GM19463 (cell line): Measurements from ENCODE around the gene TBL3.
A peak's percentile ranks its signal among the peaks of the same experiment; 100 is the strongest.

Experiments used
- ATAC-seq: cut with Tn5 transposase; IDR thresholded peaks from one replicate; pipeline ENCODE4 v1.9.1; 2021; ENCODE audit warnings: mild to moderate bottlenecking, moderate library complexity; ENCODE audit not compliant: unreplicated experiment

The TBL3 gene

GRCh38 chr16:2013527-2013926, 41.7 kb downstream of the TBL3 start:
- no peak for ATAC-seq

- no peak for ATAC-seq
Observed at GRCh38 chr16:2015117-2015946, 43.5 kb downstream of the TBL3 start.

DNA sequence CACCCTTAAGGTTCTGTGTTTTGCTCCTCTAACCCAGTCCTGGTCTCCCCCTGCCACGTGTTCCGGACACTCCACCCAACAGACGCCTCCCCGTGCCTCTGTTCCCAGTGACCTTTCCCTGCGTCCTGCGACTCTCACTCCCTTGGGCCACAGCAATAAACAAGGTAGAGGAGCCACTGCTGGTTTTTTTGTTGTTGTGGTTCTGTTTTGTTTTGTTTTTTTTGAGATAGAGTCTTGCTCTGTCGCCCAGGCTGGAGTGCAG, 44.0 kb downstream of the TBL3 start:
- ATAC-seq = no peak

DNA sequence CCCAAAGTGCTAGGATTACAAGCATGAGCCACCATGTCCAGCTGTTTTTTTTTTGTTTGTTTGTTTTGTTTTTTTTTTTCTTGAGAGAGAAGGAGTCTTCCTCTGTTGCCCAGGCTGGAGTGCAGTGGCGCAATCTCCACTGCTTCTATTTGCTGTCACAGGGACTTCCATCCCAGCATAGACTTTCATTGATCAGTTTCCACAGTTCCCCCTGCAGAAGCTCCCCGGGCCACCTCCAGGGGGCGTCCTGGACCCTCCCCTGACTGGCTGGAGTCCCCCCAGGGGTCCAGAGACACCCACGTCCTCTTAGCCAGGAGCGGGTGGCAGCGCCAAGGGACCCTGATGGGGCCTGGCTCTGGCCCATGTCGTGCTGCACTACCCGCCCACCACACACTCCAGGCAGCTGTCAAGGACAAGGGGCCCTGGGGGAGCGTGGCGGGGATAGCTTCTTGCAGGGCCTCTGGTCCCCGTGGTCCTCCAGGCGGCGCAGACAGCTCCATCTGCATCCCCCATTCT, 44.6 kb downstream of the TBL3 start:
- no peak for ATAC-seq

DNA sequence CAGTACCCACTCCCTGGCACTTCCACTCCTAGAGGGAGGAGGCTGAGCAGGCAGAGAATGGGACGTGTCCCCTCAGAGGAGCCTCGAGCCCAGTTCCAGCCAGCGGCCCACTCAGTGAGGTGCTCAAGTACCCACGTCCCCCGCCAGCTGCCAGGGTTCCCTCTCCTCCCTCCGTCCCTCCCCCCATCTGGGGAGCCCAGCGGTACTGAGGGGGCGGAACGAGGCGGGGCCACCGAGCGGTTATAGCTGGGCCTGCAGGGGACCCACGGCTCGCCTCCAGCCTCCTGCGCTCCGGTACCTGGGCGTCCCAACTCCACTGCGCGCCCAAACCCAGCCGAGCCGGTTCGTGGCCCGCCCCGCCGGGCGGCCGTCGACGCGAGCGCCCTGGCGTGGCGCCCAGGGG, 47.7 kb downstream of the TBL3 start, which contains the start of gene NPW:
Gene NPW, plus strand, starts transcription at position 268 of the 403 bp plus-strand sequence.
- no peak for ATAC-seq

GRCh38 chr16:2019921-2020831, 48.3 kb downstream of the TBL3 start:
- ATAC-seq = no peak

DNA sequence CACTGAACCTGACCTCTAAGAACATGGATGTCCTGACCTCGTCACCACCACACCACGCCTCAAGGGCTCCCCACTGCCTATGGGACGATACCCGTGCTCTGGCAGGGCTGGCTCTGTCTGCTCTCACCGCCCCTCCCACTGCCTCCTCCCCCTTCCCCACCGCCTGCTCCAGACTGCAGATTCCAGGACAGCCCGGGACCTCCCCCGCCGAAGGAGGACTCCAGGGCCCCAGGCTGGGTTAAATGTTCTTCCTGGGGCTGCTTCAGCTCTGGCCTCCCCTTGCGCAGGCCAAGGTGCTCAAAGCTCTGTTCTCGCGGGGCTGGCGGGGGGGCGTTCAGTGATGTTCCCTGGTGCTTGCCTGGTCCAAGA, 50.9 kb downstream of the TBL3 start:
- ATAC-seq = no peak

DNA sequence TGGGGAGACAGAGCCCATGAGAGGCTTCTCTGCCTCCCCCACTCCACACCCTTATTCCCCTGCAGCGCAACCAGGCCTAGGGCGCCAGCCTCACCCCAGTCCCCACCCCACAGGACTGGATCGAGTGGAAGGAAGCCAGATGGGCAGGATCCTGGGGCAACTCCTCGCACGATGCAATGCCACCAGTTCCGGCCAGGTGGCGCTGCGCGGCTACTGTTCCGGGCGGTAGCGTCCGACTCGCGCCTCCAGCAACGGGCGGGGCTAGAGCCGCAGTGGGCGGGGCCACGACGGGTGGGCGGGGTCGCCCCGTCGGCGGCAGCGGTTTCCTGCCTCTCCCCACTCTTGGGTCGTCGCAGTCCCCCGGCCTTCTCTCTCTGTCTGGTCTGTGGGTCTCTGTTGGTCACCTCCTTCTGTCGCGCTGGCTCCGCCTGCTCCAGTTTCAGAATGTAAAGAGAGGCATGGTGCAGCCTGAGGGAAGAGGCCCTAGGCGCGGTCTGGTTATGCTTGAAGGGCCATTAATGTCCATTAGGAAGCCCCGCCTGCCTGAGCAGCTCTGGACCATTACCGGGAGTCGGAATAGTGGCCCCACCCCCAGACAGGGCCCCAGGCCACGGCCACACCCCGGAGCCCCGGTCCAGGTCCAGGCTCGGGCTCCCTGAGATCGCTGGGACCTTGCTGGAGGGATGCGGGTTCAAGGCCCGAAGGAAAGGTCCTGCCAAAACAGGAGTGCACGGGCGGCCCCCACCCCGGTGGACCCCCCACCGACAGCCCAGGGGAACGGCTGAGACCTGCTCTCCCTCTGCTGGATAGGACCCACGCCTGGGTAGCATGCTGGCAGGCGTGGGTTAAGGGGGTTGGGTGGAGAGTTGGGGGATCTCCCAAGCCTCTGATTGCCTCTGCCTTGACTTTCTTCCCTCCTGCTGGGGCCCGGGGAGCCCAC, 51.5 kb downstream of the TBL3 start:
- peak; percentile 65 for ATAC-seq

- no peak for ATAC-seq
Observed at GRCh38 chr16:2024032-2024420, 52.2 kb downstream of the TBL3 start.

DNA sequence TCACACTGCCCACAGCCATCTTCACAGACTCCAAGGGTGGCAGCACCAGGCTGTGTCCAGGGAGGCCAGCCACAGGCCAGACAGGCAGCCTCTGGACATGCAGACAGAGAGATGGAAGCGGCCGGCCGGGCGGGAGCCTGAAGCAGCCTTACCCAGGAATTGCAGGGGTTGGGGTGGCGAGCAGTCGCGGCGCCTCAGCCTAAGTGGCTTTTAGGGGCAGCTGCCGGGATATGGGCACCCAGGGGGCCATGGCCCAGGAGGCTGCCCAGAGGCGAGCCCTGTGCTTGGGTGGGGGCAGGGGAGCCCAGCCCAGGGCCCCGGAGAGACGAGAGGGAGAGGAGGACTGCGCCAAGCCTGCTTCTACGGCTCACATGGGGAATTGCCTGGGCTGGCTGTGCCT, 53.4 kb downstream of the TBL3 start:
- no peak for ATAC-seq

- no peak for ATAC-seq
Observed at GRCh38 chr16:2025878-2026460, 54.1 kb downstream of the TBL3 start.

DNA sequence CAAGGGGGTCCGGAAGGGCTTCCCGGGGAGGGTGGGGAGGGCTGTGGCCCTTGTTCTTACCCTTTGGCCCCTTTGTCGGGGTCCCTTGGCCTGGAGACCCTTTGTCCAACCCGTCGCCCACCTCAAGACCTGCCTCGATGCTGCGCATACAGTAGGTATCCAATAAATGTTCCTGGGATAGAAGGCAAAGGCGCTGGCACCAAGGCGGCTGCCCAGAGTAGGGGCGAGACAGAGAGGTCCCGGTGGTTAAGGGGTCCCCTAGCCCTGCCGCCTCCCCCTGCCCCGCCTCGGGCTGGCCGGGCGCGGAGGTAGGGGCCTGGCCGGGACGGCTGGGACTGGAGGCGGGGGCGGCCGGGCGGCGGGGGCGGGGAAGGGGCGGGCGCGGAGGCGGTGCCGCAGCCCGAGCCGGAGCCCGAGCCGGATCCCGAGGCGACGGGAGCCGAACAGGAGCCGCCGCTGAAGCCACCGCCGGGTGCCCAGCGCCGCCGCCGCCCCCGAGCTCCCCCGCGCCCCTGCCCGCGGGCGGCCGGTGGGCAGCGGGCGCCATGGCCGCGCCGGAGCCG, 54.7 kb downstream of the TBL3 start, which contains the start of gene NHERF2:
Gene NHERF2, plus strand, starts transcription at position 442 of the 563 bp plus-strand sequence. Its CDS starts 104 bp downstream, at position 546.
- no peak for ATAC-seq

DNA sequence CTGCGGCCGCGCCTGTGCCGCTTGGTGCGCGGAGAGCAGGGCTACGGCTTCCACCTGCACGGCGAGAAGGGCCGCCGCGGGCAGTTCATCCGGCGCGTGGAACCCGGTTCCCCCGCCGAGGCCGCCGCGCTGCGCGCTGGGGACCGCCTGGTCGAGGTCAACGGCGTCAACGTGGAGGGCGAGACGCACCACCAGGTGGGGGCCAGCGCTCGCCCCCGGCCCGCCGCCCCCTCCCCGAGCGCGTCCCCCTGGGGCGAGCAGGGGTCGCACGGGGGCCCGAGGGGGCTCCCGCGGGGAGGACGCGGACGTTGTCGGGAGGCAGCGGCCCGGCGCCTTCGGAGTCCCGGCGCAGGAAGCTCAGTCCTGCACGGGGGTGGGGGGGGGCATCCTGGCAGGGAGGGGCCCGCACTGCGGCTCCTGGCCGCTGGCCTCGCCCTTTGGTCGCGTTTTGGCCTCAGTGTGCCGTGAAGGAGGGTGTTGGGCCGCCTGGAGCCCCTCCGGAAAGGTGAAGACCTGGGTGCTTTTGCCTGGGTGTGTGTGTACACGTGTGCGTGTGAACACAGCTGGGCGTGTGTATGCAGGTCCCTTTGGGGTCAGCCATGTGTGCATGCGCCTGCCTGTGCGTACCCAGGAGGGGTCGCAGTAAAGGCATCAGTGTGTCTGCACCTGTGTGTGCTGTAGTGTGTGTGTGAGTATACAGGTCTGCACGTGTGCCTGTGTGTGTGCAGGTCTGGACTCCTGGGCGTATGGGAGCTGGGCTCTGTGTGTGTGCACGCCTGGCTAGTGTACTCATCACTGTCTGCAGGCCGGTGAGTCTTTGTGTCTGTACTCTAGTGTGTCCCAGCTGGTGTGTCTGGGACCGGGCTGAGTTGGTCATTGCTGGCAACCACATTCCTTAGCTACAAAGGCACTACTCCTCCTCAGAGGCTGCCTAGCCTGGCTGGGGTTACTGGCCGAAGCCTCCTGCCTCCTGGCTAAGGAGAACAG, 55.5 kb downstream of the TBL3 start:
- ATAC-seq = no peak

- no peak for ATAC-seq
Observed at GRCh38 chr16:2028146-2028545, 56.3 kb downstream of the TBL3 start.

DNA sequence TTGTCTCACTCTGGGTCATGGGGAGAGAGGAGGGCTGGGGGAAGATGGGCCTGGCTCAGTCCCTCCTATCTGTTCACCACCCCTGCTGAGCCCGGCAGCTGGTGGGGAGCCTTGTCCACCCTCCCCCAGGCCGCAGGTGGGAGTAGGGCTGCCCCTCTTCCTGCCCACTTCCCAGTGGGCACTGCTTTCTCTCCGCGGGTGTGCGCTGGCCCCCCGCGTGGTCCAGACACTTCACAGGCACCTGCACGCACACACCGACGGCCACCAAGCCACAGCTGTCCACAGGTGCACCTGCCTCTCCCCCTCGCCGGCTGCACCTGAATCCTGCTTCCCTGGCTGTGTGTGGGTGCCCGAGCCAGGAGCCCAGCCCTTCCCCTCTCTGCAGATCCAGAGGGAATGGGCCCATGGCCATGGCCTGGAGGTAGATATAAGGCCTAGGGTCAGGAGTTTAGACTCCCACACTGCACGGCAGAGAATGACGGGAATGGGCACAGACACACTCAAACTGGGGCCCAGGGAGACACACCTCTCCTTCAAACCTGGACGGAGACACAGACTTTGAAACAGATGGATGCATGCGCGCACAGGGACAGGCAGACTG, 56.9 kb downstream of the TBL3 start:
- no peak for ATAC-seq

- ATAC-seq = no peak
Observed at GRCh38 chr16:2029350-2029749, 57.5 kb downstream of the TBL3 start.

DNA sequence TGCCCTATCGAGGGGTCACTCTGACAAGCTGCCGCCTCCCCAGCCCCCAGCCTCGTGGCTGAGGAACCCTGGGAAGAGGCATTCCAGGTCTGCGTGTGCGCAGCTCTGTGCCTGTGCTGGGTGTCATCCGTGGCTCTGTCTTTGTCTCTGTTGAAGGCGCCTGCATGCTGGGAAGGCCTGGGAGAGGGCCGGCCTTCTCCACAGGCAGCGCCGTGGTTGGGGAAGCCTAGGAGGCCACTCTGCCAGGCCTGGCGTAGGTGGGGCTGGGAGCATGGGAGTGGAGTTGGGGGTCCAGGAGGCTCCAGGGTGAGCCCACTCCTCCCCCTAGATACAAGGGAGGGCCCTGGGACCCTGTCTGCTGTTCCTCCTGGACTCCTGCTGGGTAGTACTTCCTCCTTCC, 58.2 kb downstream of the TBL3 start:
- no peak for ATAC-seq

DNA sequence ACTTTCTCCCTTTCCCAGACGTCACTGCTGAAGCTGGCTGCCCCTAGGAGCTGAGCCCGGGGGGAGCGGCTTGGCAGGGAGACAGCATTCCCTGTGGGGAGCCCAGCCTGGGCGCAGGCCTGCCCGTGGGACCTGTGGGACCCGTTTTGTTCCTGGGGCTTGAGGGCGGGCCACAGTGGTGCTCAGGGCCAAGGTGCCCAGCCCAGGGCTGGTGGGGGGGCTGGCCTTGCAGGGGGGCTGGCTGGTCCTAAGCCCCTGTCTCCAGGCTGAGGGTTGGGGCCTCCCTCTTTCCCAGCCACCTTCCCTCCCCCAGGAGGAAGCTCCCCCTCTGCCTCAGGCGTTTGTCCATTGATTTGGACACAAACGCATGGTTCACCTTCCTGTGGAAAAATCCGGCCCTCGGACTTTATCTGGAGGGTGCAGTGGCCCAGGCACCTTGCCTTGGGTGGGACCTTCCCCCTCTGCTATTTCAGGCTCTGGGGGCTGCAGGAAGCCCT, 59.3 kb downstream of the TBL3 start:
- ATAC-seq = no peak
